Neuronal stem cell (in vitro differentiated cells): Measurements from ENCODE around the gene REPS1.

Source experiments
- DNase-seq: peaks from one replicate; pipeline ENCODE4 v3.0.0-alpha.2; 2013; ENCODE audit warnings: low spot score
- H2AFZ ChIP-seq: one replicate; pipeline ENCODE4 v1.6.1; 2013; ENCODE audit warnings: mild to moderate bottlenecking, low read length, inconsistent platforms
- H2AK5ac ChIP-seq: 2 replicates; pipeline ENCODE4 v1.6.1; 2013; ENCODE audit warnings: low read depth, mild to moderate bottlenecking, inconsistent platforms, low read length, moderate library complexity, mixed read lengths
- H2BK120ac ChIP-seq: 2 replicates; pipeline ENCODE4 v1.6.1; 2013; ENCODE audit warnings: low read depth, mild to moderate bottlenecking, inconsistent platforms, low read length, moderate library complexity, mixed read lengths
- H2BK12ac ChIP-seq: one replicate; pipeline ENCODE4 v1.6.1; 2013; ENCODE audit warnings: low read length, inconsistent platforms
- H2BK15ac ChIP-seq: 2 replicates; pipeline ENCODE4 v1.6.1; 2013; ENCODE audit warnings: mild to moderate bottlenecking, low read length, inconsistent platforms, mixed read lengths
- H2BK5ac ChIP-seq: one replicate; pipeline ENCODE4 v1.6.1; 2013; ENCODE audit warnings: inconsistent platforms, mild to moderate bottlenecking, low read length, moderate library complexity
- H3K14ac ChIP-seq: one replicate; pipeline ENCODE4 v1.6.1; 2013; ENCODE audit warnings: low read length, inconsistent platforms
- H3K18ac ChIP-seq: 2 replicates; pipeline ENCODE4 v1.6.1; 2013; ENCODE audit warnings: low read length, inconsistent platforms
- H3K23ac ChIP-seq: 2 replicates; pipeline ENCODE4 v1.6.1; 2013; ENCODE audit warnings: low read depth, mild to moderate bottlenecking, mixed read lengths, low read length, inconsistent platforms; ENCODE audit not compliant: poor library complexity
- H3K27ac ChIP-seq: replicated peaks from 3 replicates; pipeline ENCODE4 v1.5.1; 2013; ENCODE audit warnings: low read length, inconsistent platforms
- H3K27me3 ChIP-seq, 3 experiments: 2 replicates each; pipeline ENCODE4 v1.6.1; 2013; ENCODE audit warnings: low read length in 3 of 3, mild to moderate bottlenecking in 2 of 3, inconsistent platforms in 1 of 3, low read depth in 1 of 3, mixed read lengths in 1 of 3, moderate library complexity in 1 of 3; ENCODE audit not compliant: control insufficient read depth in 3 of 3, insufficient read depth in 3 of 3
- H3K36me3 ChIP-seq, 2 donors: replicated peaks in 1 of 2; 2 replicates each; pipeline ENCODE4 v1.6.1; 2013; ENCODE audit warnings: low read length in 2 of 2; ENCODE audit not compliant: control insufficient read depth in 2 of 2, insufficient read depth in 2 of 2
- H3K4ac ChIP-seq: 2 replicates; pipeline ENCODE4 v1.6.1; 2013; ENCODE audit warnings: inconsistent platforms, mild to moderate bottlenecking, low read length, moderate library complexity
- H3K4me1 ChIP-seq, 2 donors: 1 replicate in 1 of 2; 2 replicates in 1 of 2; pipeline ENCODE4 v1.6.1; 2013; ENCODE audit warnings: low read length in 2 of 2, low read depth in 1 of 2; ENCODE audit not compliant: control insufficient read depth in 2 of 2, insufficient read depth in 1 of 2
- H3K4me2 ChIP-seq: one replicate; pipeline ENCODE4 v1.6.1; 2013; ENCODE audit warnings: mild to moderate bottlenecking, low read length, inconsistent platforms; ENCODE audit not compliant: insufficient read depth, poor library complexity, severe bottlenecking
- H3K4me3 ChIP-seq, 2 donors: 2 replicates each; pipeline ENCODE4 v1.5.1; 2013; ENCODE audit warnings: low read length in 2 of 2, mild to moderate bottlenecking in 2 of 2, inconsistent platforms in 1 of 2, moderate library complexity in 1 of 2
- H3K79me1 ChIP-seq: one replicate; pipeline ENCODE4 v1.6.1; 2013; ENCODE audit warnings: low read depth, mild to moderate bottlenecking, inconsistent platforms, low read length, moderate library complexity
- H3K9ac ChIP-seq: one replicate; pipeline ENCODE4 v1.6.1; 2013; ENCODE audit warnings: mild to moderate bottlenecking, low read depth, low read length, inconsistent platforms; ENCODE audit not compliant: poor library complexity
- H3K9me3 ChIP-seq, 2 donors: replicated peaks in 1 of 2; 2 replicates each; pipeline versions ENCODE3 to v1.6.1; 2013; ENCODE audit warnings: low read length in 2 of 2, mild to moderate bottlenecking in 2 of 2, inconsistent platforms in 1 of 2, low read depth in 1 of 2, mixed read lengths in 1 of 2, moderate library complexity in 1 of 2; ENCODE audit not compliant: control insufficient read depth in 2 of 2, insufficient read depth in 1 of 2
- H4K8ac ChIP-seq: one replicate; pipeline ENCODE4 v1.6.1; 2013; ENCODE audit warnings: low read depth, mild to moderate bottlenecking, inconsistent platforms, low read length, moderate library complexity
- H4K91ac ChIP-seq: one replicate; pipeline ENCODE4 v1.6.1; 2013; ENCODE audit warnings: low read length, low read depth, mild to moderate bottlenecking, inconsistent platforms; ENCODE audit not compliant: poor library complexity
- WGBS, 2 donors: extraction: QIAGEN DNeasy Blood & Tissue Kit; methylation state at CpG; one replicate each; pipeline ENCODE4 v1.1.7; 2013; ENCODE audit warnings: missing lambda C conversion rate in 2 of 2, mixed read lengths in 1 of 2; ENCODE audit not compliant: insufficient read length in 2 of 2, insufficient replicate concordance in 1 of 2; ENCODE audit errors: extremely low coverage in 2 of 2; 5-methylcytosine and 5-hydroxymethylcytosine counted together

REPS1 gene

DNA sequence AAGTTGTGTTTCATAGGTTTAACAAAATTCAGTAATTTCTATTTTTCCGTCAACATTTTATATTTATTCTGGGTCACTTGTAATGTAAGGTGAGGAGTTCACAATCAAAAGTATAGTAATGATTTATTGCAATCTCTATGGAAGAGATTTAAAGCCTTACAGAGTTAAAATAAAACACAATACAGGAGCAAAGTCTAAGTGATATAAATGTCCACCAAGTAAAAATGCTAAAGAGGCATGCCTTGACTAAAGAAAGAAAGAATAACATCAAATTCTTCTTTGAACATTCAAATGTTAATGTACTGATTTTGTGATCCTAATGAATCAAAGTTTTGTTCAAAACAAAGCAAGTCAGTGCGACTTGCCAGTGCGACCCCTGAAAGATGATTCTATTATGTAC, 61.5 kb downstream of the REPS1 start:
- Histone ChIP-seq H3K36me3 (peaks cover 3 to 51% of the 10 kb centered on the region in 2 donors), H3K4ac (no peak overlapping the region), H2BK5ac (no peak overlapping the region), H3K4me2 (no peak overlapping the region), H2AK5ac (no peak overlapping the region), H2AFZ (no peak overlapping the region), H3K27ac (no peak overlapping the region), H2BK12ac (no peak overlapping the region), H2BK15ac (no peak overlapping the region), H3K4me3 (no peak overlapping the region), H3K27me3 (no peaks in the 10 kb centered on the region), H4K91ac (no peak overlapping the region), H3K18ac (no peak overlapping the region), H3K9ac (no peak overlapping the region), H3K79me1 (no peaks in the 10 kb centered on the region), H3K14ac (no peak overlapping the region), H2BK120ac (no peak overlapping the region), H3K4me1 (peaks cover 0 to 2% of the 10 kb centered on the region in 2 donors), H3K23ac (no peak overlapping the region), H3K9me3 (no peaks in the 10 kb centered on the region), H4K8ac (no peak overlapping the region)
- DNase-seq: no peak
- no CpG with 5 or more reads among the region's 3 CpGs for WGBS, 2 donors

DNA sequence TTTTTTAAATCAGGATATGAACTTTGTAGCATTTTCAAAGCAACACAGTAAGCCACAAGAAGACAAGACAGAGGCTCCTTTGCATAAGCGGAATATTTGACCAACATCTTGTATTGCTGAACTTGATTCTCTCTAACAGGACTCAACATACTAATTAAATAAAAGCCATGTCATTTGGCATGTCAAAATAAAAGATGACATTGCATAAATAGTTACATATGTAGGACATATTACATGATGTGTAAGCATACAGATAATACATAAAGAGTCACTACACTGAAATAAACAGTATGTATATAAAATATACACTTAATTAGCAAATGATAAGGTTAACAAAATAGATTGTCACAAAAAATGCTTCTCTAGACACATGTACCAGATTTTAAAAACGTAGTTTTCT, 62.2 kb downstream of the REPS1 start:
- Histone ChIP-seq H2BK120ac (no peak overlapping the region), H3K4me2 (no peak overlapping the region), H2AFZ (no peak overlapping the region), H3K27me3 (no peaks in the 10 kb centered on the region), H3K27ac (no peak overlapping the region), H3K9ac (no peak overlapping the region), H3K18ac (no peak overlapping the region), H3K23ac (no peak overlapping the region), H4K91ac (no peak overlapping the region), H3K4ac (no peak overlapping the region), H4K8ac (no peak overlapping the region), H3K9me3 (no peaks in the 10 kb centered on the region), H2BK12ac (no peak overlapping the region), H2BK5ac (no peak overlapping the region), H3K4me3 (no peak overlapping the region), H3K79me1 (no peaks in the 10 kb centered on the region), H3K36me3 (peaks cover 3 to 56% of the 10 kb centered on the region in 2 donors), H3K4me1 (peaks cover 0 to 3% of the 10 kb centered on the region in 2 donors), H3K14ac (no peak overlapping the region), H2BK15ac (no peak overlapping the region), H2AK5ac (no peak overlapping the region)
- DNase-seq: no peak
- WGBS, 2 donors: no CpG with 5 or more reads among the region's 2 CpGs

DNA sequence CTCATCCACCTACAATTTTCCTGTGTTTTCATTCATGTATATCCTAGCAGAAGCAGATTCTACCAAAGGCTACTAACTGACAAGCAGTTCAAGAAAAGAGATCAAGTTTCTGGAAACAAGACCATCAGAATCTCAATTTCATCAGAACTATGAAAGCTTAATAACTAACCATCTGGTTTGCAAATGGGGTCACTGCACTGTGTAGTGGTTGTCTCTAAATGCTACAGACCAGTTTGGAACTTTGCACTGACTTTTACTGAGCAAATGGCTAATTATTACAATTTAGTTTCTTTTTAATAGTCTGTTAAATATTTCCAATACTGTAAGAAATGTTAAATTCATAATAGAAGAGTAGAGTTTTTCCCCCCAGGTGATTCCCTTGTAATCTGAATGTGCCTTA, 64.5 kb downstream of the REPS1 start:
- H3K9me3 ChIP-seq: no peaks in the 10 kb centered on the region
- H3K4me2 ChIP-seq: no peak overlapping the region
- H3K4ac ChIP-seq: no peak overlapping the region
- H2AFZ ChIP-seq: no peak overlapping the region
- H3K36me3 ChIP-seq: peaks cover 9 to 60% of the 10 kb centered on the region in 2 donors
- H2BK5ac ChIP-seq: no peak overlapping the region
- no peaks in the 10 kb centered on the region for H3K79me1 ChIP-seq
- no peak overlapping the region for H3K14ac ChIP-seq
- no peak overlapping the region for H2BK120ac ChIP-seq
- H3K23ac ChIP-seq: no peak overlapping the region
- H3K4me1 ChIP-seq: peaks cover 0 to 5% of the 10 kb centered on the region in 2 donors
- no peak overlapping the region for H4K91ac ChIP-seq
- no peak overlapping the region for H2BK15ac ChIP-seq
- no peak overlapping the region for H2AK5ac ChIP-seq
- H3K4me3 ChIP-seq: no peak overlapping the region
- no peak overlapping the region for H4K8ac ChIP-seq
- DNase-seq: no peak
- no peaks in the 10 kb centered on the region for H3K27me3 ChIP-seq
- H2BK12ac ChIP-seq: no peak overlapping the region
- H3K9ac ChIP-seq: no peak overlapping the region
- no peak overlapping the region for H3K18ac ChIP-seq
- no peak overlapping the region for H3K27ac ChIP-seq

DNA sequence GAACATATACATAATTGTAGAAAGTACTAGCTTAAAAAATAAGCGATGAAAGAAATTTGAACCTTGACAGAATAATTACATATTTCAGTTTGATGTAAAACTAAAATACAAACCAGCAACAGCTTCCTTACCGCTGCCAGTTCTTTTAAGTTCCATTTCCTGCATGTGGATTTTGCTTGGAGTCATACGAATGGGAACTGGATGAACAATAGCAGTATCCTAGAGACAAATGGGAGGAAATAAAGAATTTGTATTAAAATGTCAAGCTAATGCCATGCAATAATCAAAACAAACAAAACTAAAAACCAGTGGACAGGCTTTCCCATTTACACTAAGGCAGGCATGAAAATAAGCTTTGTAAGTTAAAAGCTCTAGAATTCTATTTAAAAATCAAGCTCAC, 67.1 kb downstream of the REPS1 start:
- Histone ChIP-seq H3K23ac (no peak overlapping the region), H3K27me3 (no peaks in the 10 kb centered on the region), H3K9ac (no peak overlapping the region), H2BK12ac (no peak overlapping the region), H2BK15ac (no peak overlapping the region), H2AFZ (no peak overlapping the region), H3K14ac (no peak overlapping the region), H2BK5ac (no peak overlapping the region), H2AK5ac (no peak overlapping the region), H4K8ac (no peak overlapping the region), H3K4ac (no peak overlapping the region), H3K9me3 (no peaks in the 10 kb centered on the region), H3K18ac (no peak overlapping the region), H3K4me1 (peaks cover 0 to 3% of the 10 kb centered on the region in 2 donors), H3K27ac (no peak overlapping the region), H3K79me1 (no peaks in the 10 kb centered on the region), H3K4me2 (no peak overlapping the region), H3K4me3 (no peak overlapping the region), H2BK120ac (no peak overlapping the region), H4K91ac (no peak overlapping the region), H3K36me3 (peaks cover 12 to 64% of the 10 kb centered on the region in 2 donors)
- no peak for DNase-seq
- whole genome bisulfite sequencing, 2 donors: no CpG with 5 or more reads among the region's 3 CpGs
